H1 (cell line): ENCODE measurements around the gene EVI2A.

Experiments
- CHD2 ChIP-seq: IDR thresholded peaks from 2 replicates; pipeline ENCODE4 v1.6.1; 2012; ENCODE audit warnings: low read length, improper control_type of control experiment
- CREB1 ChIP-seq: IDR thresholded peaks from 2 replicates; pipeline ENCODE4 v1.6.1; 2012; ENCODE audit warnings: inconsistent platforms
- CTCF ChIP-seq, 3 experiments: IDR thresholded peaks; 1 replicate in 2 of 3; 2 replicates in 1 of 3; pipeline versions ENCODE4 v1.5.1 to v1.6.1; 2011; ENCODE audit warnings: low read length in 3 of 3, mild to moderate bottlenecking in 3 of 3, inconsistent platforms in 2 of 3, low read depth in 1 of 3, moderate library complexity in 1 of 3; ENCODE audit not compliant: insufficient read depth in 1 of 3; ENCODE audit errors: control extremely low read depth in 1 of 3
- EP300 ChIP-seq, 2 experiments: IDR thresholded peaks; 1 replicate in 1 of 2; 2 replicates in 1 of 2; pipeline ENCODE4 v1.6.1; 2011 to 2012; ENCODE audit warnings: low read depth in 2 of 2, low read length in 2 of 2, mild to moderate bottlenecking in 2 of 2, borderline replicate concordance in 1 of 2, inconsistent platforms in 1 of 2, moderate library complexity in 1 of 2
- FOSL1 ChIP-seq: IDR thresholded peaks from 2 replicates; pipeline ENCODE4 v1.6.1; 2011; ENCODE audit warnings: mild to moderate bottlenecking, low read depth, low read length, moderate library complexity; ENCODE audit not compliant: insufficient read depth
- JUND ChIP-seq: IDR thresholded peaks from 2 replicates; pipeline ENCODE4 v1.6.1; 2011; ENCODE audit warnings: mild to moderate bottlenecking, improper control_type of control experiment, low read length
- KDM4A ChIP-seq: IDR thresholded peaks from one replicate; pipeline ENCODE4 v1.7.1; 2012; ENCODE audit warnings: low read depth, mild to moderate bottlenecking, moderate library complexity, low read length, inconsistent platforms; ENCODE audit not compliant: severe bottlenecking
- POLR2A ChIP-seq, 2 experiments: IDR thresholded peaks; 1 replicate in 1 of 2; 2 replicates in 1 of 2; pipeline ENCODE4 v1.6.1; 2011; ENCODE audit warnings: low read depth in 2 of 2, low read length in 2 of 2, mild to moderate bottlenecking in 2 of 2; ENCODE audit errors: control extremely low read depth in 1 of 2
- POLR2AphosphoS5 ChIP-seq: IDR thresholded peaks from 2 replicates; pipeline ENCODE4 v1.6.1; 2011; ENCODE audit warnings: low read depth, low read length

GRCh38 chr17:31314782-31315100 lies 6.7 kb downstream of the EVI2A start:
- no peak for TF ChIP-seq CTCF (IDR thresholded peaks at IDR 0.05; ENCODE audit: control extremely low read depth in 1 of 3, insufficient read depth in 1 of 3, low read depth in 1 of 3, low read length in 3 of 3)
- TF ChIP-seq POLR2A (IDR thresholded peaks at IDR 0.05; ENCODE audit: control extremely low read depth in 1 of 2, low read depth in 2 of 2, low read length in 2 of 2): no peak
- no peak for TF ChIP-seq JUND
- no peak for TF ChIP-seq KDM4A
- no peak for TF ChIP-seq FOSL1
- TF ChIP-seq POLR2AphosphoS5: no peak
- TF ChIP-seq EP300 (IDR thresholded peaks at IDR 0.05; ENCODE audit: borderline replicate concordance in 1 of 2, low read depth in 2 of 2, low read length in 2 of 2): no peak
- TF ChIP-seq CREB1: no peak
- no peak for TF ChIP-seq CHD2
